ENCODE data around the gene TBL1X.
A peak's percentile ranks its signal among the peaks of the same experiment; 100 is the strongest.

Gene TBL1X

GRCh38 chrX:9677098-9677739, 212.4 kb downstream of the TBL1X start:
- no peak for DNase-seq

GRCh38 chrX:9678215-9678965, 213.5 kb downstream of the TBL1X start:
- no peak for DNase-seq

- no peak for DNase-seq
Measured at GRCh38 chrX:9681011-9681410, 216.2 kb downstream of the TBL1X start.

- no peak for DNase-seq
Measured at GRCh38 chrX:9681422-9681821, 216.6 kb downstream of the TBL1X start.

- no peak for DNase-seq
Measured at GRCh38 chrX:9682456-9682855, 217.6 kb downstream of the TBL1X start.

GRCh38 chrX:9682861-9683260, 218.0 kb downstream of the TBL1X start:
- DNase-seq = no peak

- no peak for DNase-seq
Measured at GRCh38 chrX:9683350-9683749, 218.5 kb downstream of the TBL1X start.

- no peak for DNase-seq
Measured at GRCh38 chrX:9687899-9688298, 223.0 kb downstream of the TBL1X start.

- DNase-seq = no peak
Measured at GRCh38 chrX:9688833-9689232, 224.0 kb downstream of the TBL1X start.

- DNase-seq = no peak
Measured at GRCh38 chrX:9690046-9690445, 225.2 kb downstream of the TBL1X start.

- DNase-seq = no peak
Measured at GRCh38 chrX:9693307-9694001, 228.6 kb downstream of the TBL1X start.

GRCh38 chrX:9698576-9698975, 233.7 kb downstream of the TBL1X start:
- no peak for DNase-seq

- no peak for DNase-seq
Measured at GRCh38 chrX:9700555-9700954, 235.7 kb downstream of the TBL1X start.

- no peak for DNase-seq
Measured at GRCh38 chrX:9701790-9702189, 236.9 kb downstream of the TBL1X start.

GRCh38 chrX:9703406-9703805, 238.5 kb downstream of the TBL1X start:
- DNase-seq = no peak

- DNase-seq = no peak
Measured at GRCh38 chrX:9704876-9705465, 240.1 kb downstream of the TBL1X start.

GRCh38 chrX:9706421-9706820, 241.6 kb downstream of the TBL1X start:
- DNase-seq = no peak

- DNase-seq = no peak
Measured at GRCh38 chrX:9707306-9708033, 242.6 kb downstream of the TBL1X start.

- DNase-seq = no peak
Measured at GRCh38 chrX:9708086-9708485, 243.2 kb downstream of the TBL1X start.

GRCh38 chrX:9708923-9709553, 244.2 kb downstream of the TBL1X start:
- peak; percentile 67 to 69 for DNase-seq

- no peak for DNase-seq
Measured at GRCh38 chrX:9710332-9710731, 245.5 kb downstream of the TBL1X start.

- no peak for DNase-seq
Measured at GRCh38 chrX:9717376-9717775, 252.5 kb downstream of the TBL1X start.
